Skin epidermis (tissue), 12 donors: ENCODE measurements around the gene USP38.
"Not testable (repeated sequence)": the region's sequence is repeated elsewhere in the genome, so short reads cannot be mapped to it uniquely, and the experiment has no call there.

ENCODE experiments used
- H3K27ac ChIP-seq, 21 experiments: fragments of 200-600 bp; sonication (generic) in 11 of 21; one replicate each; pipeline ENCODE4 v1.5.0; 2020; ENCODE audit warnings: mild to moderate bottlenecking in 3 of 21, inconsistent platforms in 2 of 21, moderate library complexity in 2 of 21
- H3K4me3 ChIP-seq, 7 experiments: fragments of 200-600 bp; sonication (generic) in 2 of 7; one replicate each; pipeline ENCODE4 v1.5.0; 2020; ENCODE audit warnings: inconsistent platforms in 2 of 7, mild to moderate bottlenecking in 2 of 7, moderate library complexity in 1 of 7

The USP38 gene

GRCh38 chr4:143184503-143185252 is at the start of gene USP38:
USP38 (plus strand) TSS chr4:143184917; CDS start chr4:143185451, 534 bp downstream.
- H3K4me3 ChIP-seq: peak within 1 kb of the TSS; percentile 61 to 100 (median 95)
- H3K27ac ChIP-seq: peak within 1 kb of the TSS; percentile 72 to 99 (median 94)

DNA sequence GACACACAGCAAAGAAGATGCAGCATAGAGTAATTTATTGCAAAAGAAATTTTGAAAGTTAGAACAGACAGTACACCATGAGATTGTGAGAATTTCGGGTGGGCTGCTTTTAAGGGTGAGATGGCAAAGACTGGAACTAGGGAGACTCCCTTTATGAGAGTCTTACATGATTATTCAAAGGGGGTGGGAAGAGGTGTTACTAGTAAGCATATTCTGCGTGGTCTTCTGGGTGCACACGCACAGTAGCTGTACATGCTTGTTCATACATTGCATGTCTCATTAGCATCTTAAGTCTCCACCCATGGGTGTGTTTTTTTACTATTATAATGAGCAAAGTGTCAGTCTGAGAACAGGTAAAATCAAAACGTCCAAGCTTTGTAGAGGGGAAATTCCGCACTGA is 49.4 kb upstream of the USP38 start:
- Histone ChIP-seq H3K4me3 (no peak overlapping the region), H3K27ac (no peak overlapping the region)

- no peak overlapping the region for H3K27ac ChIP-seq
- no peak overlapping the region for H3K4me3 ChIP-seq
These were observed 44.0 kb upstream of the USP38 start for GRCh38 chr4:143140696-143141095.

DNA sequence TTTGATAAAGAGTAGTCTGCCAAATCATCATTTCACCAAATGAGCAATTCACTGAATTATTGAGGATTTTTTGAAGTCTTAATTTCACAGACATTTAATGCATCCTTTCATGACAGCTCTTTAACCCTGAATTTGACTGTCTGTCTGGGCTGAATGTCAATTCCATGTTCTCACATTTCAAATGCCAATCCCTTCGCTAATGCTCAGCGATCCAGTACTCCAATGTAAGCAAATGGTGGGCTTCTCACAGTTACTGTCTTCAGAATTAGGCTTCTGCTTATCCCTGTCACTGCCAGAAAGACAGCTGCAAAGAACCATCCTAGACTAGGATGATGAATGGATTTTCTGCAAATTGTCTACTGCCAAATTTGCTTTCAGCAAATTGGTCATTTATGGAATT is 36.2 kb upstream of the USP38 start:
- Histone ChIP-seq H3K4me3 (no peak overlapping the region), H3K27ac (no peak overlapping the region)

DNA sequence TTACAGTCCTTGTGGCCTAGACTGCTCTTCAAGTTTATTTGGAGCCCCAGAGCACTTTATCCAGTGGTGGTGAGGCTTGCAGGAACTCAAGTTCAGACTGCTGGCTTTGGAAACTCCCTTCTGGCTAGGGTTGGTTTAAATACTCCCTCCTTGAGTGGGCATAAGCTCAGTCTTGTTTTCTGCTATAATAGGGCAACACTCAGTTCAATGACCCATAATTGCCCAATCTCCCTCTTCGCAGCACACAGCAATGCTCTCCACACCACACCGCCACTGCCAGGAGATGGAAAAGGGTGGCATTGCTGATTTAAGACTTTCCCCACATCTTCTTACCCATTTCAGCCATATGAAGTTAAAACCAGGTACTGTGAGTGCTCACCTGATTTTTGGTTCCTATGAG is 27.9 kb upstream of the USP38 start:
- H3K27ac ChIP-seq: no peak overlapping the region

GRCh38 chr4:143163614-143164013 is 21.1 kb upstream of the USP38 start:
- Histone ChIP-seq H3K4me3 (no peak overlapping the region), H3K27ac (no peak overlapping the region)

More for the DNA sequence above, 27.9 kb upstream of the USP38 start:
- no peak overlapping the region for H3K4me3 ChIP-seq

DNA sequence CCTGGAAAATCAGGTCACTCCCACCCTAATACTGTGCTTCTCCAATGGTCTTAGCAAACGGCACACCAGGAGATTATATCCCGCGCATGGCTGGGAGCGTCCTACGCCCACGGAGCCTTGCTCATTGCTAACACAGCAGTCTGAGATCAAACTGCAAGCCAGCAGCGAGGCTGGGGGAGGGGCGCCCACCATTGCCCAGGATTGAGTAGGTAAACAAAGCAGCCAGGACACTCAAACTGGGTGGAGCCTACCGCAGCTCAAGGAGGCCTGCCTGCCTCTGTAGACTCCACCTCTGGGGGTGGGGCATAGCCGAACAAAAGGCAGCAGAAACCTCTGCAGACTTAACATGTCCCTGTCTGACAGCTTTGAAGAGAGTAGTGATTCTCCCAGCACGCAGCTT is 18.0 kb upstream of the USP38 start:
- H3K4me3 ChIP-seq, H3K27ac ChIP-seq: not testable (repeated sequence)

GRCh38 chr4:143178923-143179322 is 5.8 kb upstream of the USP38 start:
- no peak overlapping the region for H3K4me3 ChIP-seq
- no peak overlapping the region for H3K27ac ChIP-seq

- H3K4me3 ChIP-seq: peak overlapping the region; percentile 61 to 100 (median 95)
- peak overlapping the region in 19 of 21 experiments; percentile 88 to 99 (median 95) for H3K27ac ChIP-seq
These were observed 1.1 kb upstream of the USP38 start for GRCh38 chr4:143183513-143184216.

DNA sequence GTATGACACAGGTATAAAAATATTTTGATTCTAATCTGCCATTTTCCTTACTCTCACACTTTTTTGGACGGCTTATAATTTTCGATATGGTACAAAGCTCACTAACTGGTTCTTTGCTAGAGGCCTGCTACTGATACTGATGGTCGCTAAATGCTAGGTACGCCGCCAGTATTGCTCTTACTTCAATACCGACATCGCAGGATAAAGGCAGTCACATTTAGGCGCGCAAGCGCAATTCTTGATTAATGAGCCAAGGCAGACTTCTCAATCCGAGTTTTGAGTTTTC is 557 bp upstream of the USP38 start:
- Histone ChIP-seq H3K4me3 (peak overlapping the region; percentile 61 to 100 (median 95)), H3K27ac (peak overlapping the region; percentile 72 to 99 (median 94))

GRCh38 chr4:143185253-143186107 is 763 bp downstream of the USP38 start:
- peak overlapping the region; percentile 61 to 100 (median 95) for H3K4me3 ChIP-seq
- peak overlapping the region; percentile 72 to 99 (median 94) for H3K27ac ChIP-seq

DNA sequence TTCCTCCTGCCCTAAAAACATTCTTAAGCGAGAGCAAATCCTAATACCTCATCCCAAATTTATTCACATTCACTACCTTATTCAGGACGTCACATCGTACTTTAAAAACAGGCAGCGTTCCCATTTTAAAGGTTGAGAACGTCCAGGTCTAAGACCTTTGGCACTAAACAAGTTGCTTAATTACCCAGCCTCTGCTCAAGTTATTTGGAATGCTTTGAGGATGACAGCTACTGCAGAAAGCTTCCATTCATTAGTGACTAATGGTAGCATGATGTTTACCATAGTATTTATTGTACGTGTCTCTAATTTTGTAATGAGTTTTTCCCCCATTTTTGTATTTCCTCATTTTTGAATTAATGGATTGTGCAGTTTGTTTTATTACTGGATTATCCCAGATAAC is 1.5 kb downstream of the USP38 start:
- Histone ChIP-seq H3K4me3 (peak overlapping the region; percentile 61 to 100 (median 95)), H3K27ac (peak overlapping the region in 16 of 21 experiments; percentile 2 to 99 (median 94))

GRCh38 chr4:143186649-143187048 is 1.9 kb downstream of the USP38 start:
- H3K4me3 ChIP-seq: peak overlapping the region; percentile 61 to 100 (median 95)
- peak overlapping the region in 10 of 21 experiments; percentile 2 to 96 (median 65) for H3K27ac ChIP-seq

- peak overlapping the region in 3 of 7 experiments; percentile 3 to 97 (median 94) for H3K4me3 ChIP-seq
- peak overlapping the region in 4 of 21 experiments; percentile 4 to 96 (median 50) for H3K27ac ChIP-seq
These were observed 3.7 kb downstream of the USP38 start for GRCh38 chr4:143188136-143189088.

GRCh38 chr4:143189528-143189927 is 4.8 kb downstream of the USP38 start:
- Histone ChIP-seq H3K27ac (peak overlapping the region in 1 of 21 experiments; percentile 10), H3K4me3 (no peak overlapping the region)

DNA sequence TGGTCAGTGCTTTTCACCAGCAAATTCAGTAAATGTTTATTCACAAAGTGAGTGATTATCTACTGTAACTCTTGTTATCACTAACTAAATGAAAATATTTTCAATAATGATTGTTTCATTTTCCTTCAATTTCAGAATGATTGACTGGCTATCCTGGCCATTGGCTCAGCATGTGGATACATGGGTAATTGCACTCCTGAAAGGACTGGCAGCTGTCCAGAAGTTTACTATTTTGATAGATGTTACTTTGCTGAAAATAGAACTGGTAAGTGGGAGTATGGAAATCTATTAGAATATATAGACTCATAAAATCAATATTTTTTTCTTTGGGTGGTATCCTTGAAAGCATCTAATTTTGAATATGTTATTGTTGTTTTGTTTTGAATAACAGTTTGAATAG is 10.9 kb downstream of the USP38 start:
- Histone ChIP-seq H3K4me3 (no peak overlapping the region), H3K27ac (no peak overlapping the region)

GRCh38 chr4:143196323-143196722 is 11.6 kb downstream of the USP38 start:
- H3K4me3 ChIP-seq: no peak overlapping the region
- H3K27ac ChIP-seq: no peak overlapping the region

DNA sequence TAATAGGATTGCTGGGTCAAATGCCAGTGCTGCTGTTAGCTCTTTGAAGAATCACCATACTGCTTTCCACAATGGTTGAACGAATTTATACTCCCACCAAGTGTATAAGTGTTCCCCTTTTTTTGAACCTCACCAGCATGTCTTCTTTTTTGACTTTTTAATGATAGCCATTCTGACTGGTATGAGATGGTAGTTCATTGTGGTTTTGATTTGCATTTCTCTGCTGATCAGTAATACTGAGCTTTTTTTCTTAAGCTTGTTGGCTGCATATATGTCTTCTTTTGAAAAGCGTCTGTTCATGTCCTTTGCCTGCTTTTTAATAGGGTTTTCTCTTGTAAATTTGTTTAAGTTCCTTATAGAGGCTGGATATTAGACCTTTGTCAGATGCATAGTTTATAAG is 14.8 kb downstream of the USP38 start:
- no peak overlapping the region for H3K4me3 ChIP-seq
- no peak overlapping the region for H3K27ac ChIP-seq

GRCh38 chr4:143202824-143203223 is 18.1 kb downstream of the USP38 start:
- Histone ChIP-seq H3K27ac (no peak overlapping the region), H3K4me3 (no peak overlapping the region)
